ENCODE data around the gene MACROD2. TPM values are rescaled to one million over a fixed set of nuclear protein-coding genes. Genes with fewer than 3 reads are reported as not detected.

Gene MACROD2
- total and polyA plus RNA-seq, 11 donors: 0.54 to 5.4 (median 2.4) TPM

GRCh38 chr20:14544688-14545087 is 549.4 kb downstream of the MACROD2 start:
- WGBS, 4 donors: 23 to 31% (median 27%) methylated on average over 3 of the region's 3 CpGs
- DNase-seq: peak in 1 of 5 donors; percentile 18
- Histone ChIP-seq H3K27ac (no peak overlapping the region), H3K4me3 (no peak overlapping the region), H3K9me3 (peaks cover 0 to 2% (median 0%) of the 10 kb centered on the region in 12 donors), H3K36me3 (no peaks in the 10 kb centered on the region), H3K27me3 (no peaks in the 10 kb centered on the region), H3K4me1 (no peaks in the 10 kb centered on the region)
- ATAC-seq: peak in 1 of 4 donors; percentile 78
- TF ChIP-seq POLR2A (IDR thresholded peaks at IDR 0.05) (no peak), CTCF (IDR thresholded peaks at IDR 0.05) (no peak)
- intact Hi-C loops (cut with DNase I): no loop called here

GRCh38 chr20:14550655-14551054 is 555.3 kb downstream of the MACROD2 start:
- Histone ChIP-seq H3K4me3 (no peak overlapping the region), H3K27me3 (no peaks in the 10 kb centered on the region), H3K27ac (no peak overlapping the region), H3K9me3 (peaks cover 0 to 2% (median 0%) of the 10 kb centered on the region in 12 donors), H3K4me1 (no peaks in the 10 kb centered on the region), H3K36me3 (no peaks in the 10 kb centered on the region)
- intact Hi-C loops (cut with DNase I): no loop called here
- no peak for TF ChIP-seq CTCF (IDR thresholded peaks at IDR 0.05)
- no peak for TF ChIP-seq POLR2A (IDR thresholded peaks at IDR 0.05)
- ATAC-seq (no peak), DNase-seq (no peak)

- no peak overlapping the region for H3K27ac ChIP-seq
- intact Hi-C loops (cut with DNase I): no loop called here
- no peak for TF ChIP-seq POLR2A (IDR thresholded peaks at IDR 0.05)
- no peak for TF ChIP-seq CTCF (IDR thresholded peaks at IDR 0.05)
- ATAC-seq (peak; percentile 32 to 93 (median 69)), DNase-seq (peak in 1 of 5 donors; percentile 38)
- H3K4me3 ChIP-seq: no peak overlapping the region
- H3K27me3 ChIP-seq: no peaks in the 10 kb centered on the region
- H3K9me3 ChIP-seq: peaks cover 0 to 6% (median 0%) of the 10 kb centered on the region in 12 donors
- H3K4me1 ChIP-seq: no peaks in the 10 kb centered on the region
- no peaks in the 10 kb centered on the region for H3K36me3 ChIP-seq
- 33 to 68% (median 43%) methylated on average over 6 of the region's 6 CpGs for WGBS, 4 donors
These were observed 558.6 kb downstream of the MACROD2 start for GRCh38 chr20:14553774-14554534.

- intact Hi-C loops (cut with DNase I): no loop called here
- H3K27me3 ChIP-seq: no peaks in the 10 kb centered on the region
- no peaks in the 10 kb centered on the region for H3K4me1 ChIP-seq
- no peak overlapping the region for H3K4me3 ChIP-seq
- ATAC-seq (no peak), DNase-seq (no peak)
- H3K9me3 ChIP-seq: peaks cover 0 to 6% (median 0%) of the 10 kb centered on the region in 12 donors
- no peaks in the 10 kb centered on the region for H3K36me3 ChIP-seq
- no peak for TF ChIP-seq POLR2A (IDR thresholded peaks at IDR 0.05)
- TF ChIP-seq CTCF (IDR thresholded peaks at IDR 0.05): no peak
- 79 to 91% (median 84%) methylated on average over 3 of the region's 3 CpGs for WGBS, 4 donors
- H3K27ac ChIP-seq: no peak overlapping the region
These were observed 560.4 kb downstream of the MACROD2 start for GRCh38 chr20:14555676-14556075.
